ENCODE measurements around the gene BOLA2B.
"Not testable (repeated sequence)": the region's sequence is repeated elsewhere in the genome, so short reads cannot be mapped to it uniquely, and the experiment has no call there.

GRCh38 chr16:30207063-30207704, 13.7 kb upstream of the BOLA2B start:
- TF ChIP-seq CTCF (IDR thresholded peaks at IDR 0.05; ENCODE audit: insufficient read depth, low read length); REST (IDR thresholded peaks at IDR 0.05; ENCODE audit: insufficient replicate concordance, low read depth); POLR2AphosphoS5 (IDR thresholded peaks at IDR 0.05; ENCODE audit: low read depth): not testable (repeated sequence)

All from HL-60 (cell line).